ENCODE measurements around the gene ABCC1.
"Not testable (repeated sequence)": the region's sequence is repeated elsewhere in the genome, so short reads cannot be mapped to it uniquely, and the experiment has no call there.

The ABCC1 gene

GRCh38 chr16:15915555-15916081 lies 33.8 kb upstream of the ABCC1 start:
- WGBS (ENCODE audit: extremely low coverage, insufficient coverage, insufficient read length): no CpG with 5 or more reads among the region's 5 CpGs
- no peaks in the 10 kb centered on the region for H3K27me3 ChIP-seq (ENCODE audit: insufficient read depth, low read length)
- no peak overlapping the region for H2AK5ac ChIP-seq (ENCODE audit: low read length)
- H3K4me2 ChIP-seq (ENCODE audit: low read length): no peak overlapping the region
- no peak overlapping the region for H3K14ac ChIP-seq (ENCODE audit: low read length)
- no peak overlapping the region for H4K8ac ChIP-seq (ENCODE audit: low read depth, low read length)
- H3K4ac ChIP-seq (ENCODE audit: low read depth, low read length): no peak overlapping the region
- no peaks in the 10 kb centered on the region for H3K4me1 ChIP-seq (ENCODE audit: control insufficient read depth in 1 of 2, insufficient read depth in 2 of 2, low read length in 2 of 2)
- peaks cover 2% of the 10 kb centered on the region for H3K9me3 ChIP-seq (ENCODE audit: insufficient read depth, low read depth, low read length)
- H2BK5ac ChIP-seq (ENCODE audit: low read depth, low read length, poor library complexity): no peak overlapping the region
- H3K18ac ChIP-seq (ENCODE audit: low read length): no peak overlapping the region
- no peaks in the 10 kb centered on the region for H3K79me2 ChIP-seq (ENCODE audit: control insufficient read depth, insufficient read depth, low read length, poor library complexity)
- no peak overlapping the region for H3K9ac ChIP-seq (ENCODE audit: low read length)
- no peaks in the 10 kb centered on the region for H3K36me3 ChIP-seq (ENCODE audit: control insufficient read depth in 1 of 2, insufficient read depth in 2 of 2, low read length in 2 of 2)
- no peak overlapping the region for H3K4me3 ChIP-seq (ENCODE audit: low read depth, low read length)
- H3K23ac ChIP-seq (ENCODE audit: low read length): no peak overlapping the region
- H3K79me1 ChIP-seq (ENCODE audit: low read length): no peaks in the 10 kb centered on the region
- no peak overlapping the region for H2BK12ac ChIP-seq (ENCODE audit: low read length)
- DNase-seq: no peak
- no peak overlapping the region for H4K91ac ChIP-seq (ENCODE audit: low read depth, low read length)
- H2AFZ ChIP-seq (ENCODE audit: insufficient read depth, low read length, poor library complexity): no peak overlapping the region
- H2BK120ac ChIP-seq (ENCODE audit: insufficient read depth, low read length, poor library complexity): no peak overlapping the region
- no peak overlapping the region for H3K27ac ChIP-seq (ENCODE audit: low read depth, low read length)
- no peak overlapping the region for H4K12ac ChIP-seq (ENCODE audit: low read depth, low read length)

DNA sequence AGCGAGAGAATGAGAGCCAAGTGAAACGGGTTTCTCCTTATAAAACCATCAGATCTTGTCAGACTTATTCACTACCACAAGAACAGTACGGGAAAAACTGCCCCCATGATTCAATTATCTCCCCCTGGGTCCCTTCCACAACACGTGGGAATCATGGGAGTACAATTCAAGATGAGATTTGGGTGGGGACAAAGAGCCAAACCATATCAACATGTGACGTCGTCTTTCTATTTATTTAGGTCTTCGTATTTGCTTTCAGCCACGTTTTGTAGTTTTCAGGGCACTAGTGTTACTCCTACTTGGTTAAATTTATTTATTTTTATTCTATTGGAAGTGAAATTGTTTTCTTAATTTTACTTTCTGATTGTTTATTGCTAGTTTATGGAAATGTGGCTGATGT lies 33.1 kb upstream of the ABCC1 start:
- Histone ChIP-seq H3K9ac (ENCODE audit: low read length) (no peak overlapping the region), H3K9me3 (ENCODE audit: insufficient read depth, low read depth, low read length) (peaks cover 2% of the 10 kb centered on the region), H3K23ac (ENCODE audit: low read length) (no peak overlapping the region), H3K18ac (ENCODE audit: low read length) (no peak overlapping the region), H3K79me2 (ENCODE audit: control insufficient read depth, insufficient read depth, low read length, poor library complexity) (no peaks in the 10 kb centered on the region), H4K12ac (ENCODE audit: low read depth, low read length) (no peak overlapping the region), H3K27ac (ENCODE audit: low read depth, low read length) (no peak overlapping the region), H3K79me1 (ENCODE audit: low read length) (no peaks in the 10 kb centered on the region), H3K14ac (ENCODE audit: low read length) (no peak overlapping the region), H2AK5ac (ENCODE audit: low read length) (no peak overlapping the region), H3K4ac (ENCODE audit: low read depth, low read length) (no peak overlapping the region), H2BK120ac (ENCODE audit: insufficient read depth, low read length, poor library complexity) (no peak overlapping the region), H2BK12ac (ENCODE audit: low read length) (no peak overlapping the region), H2AFZ (ENCODE audit: insufficient read depth, low read length, poor library complexity) (no peak overlapping the region), H2BK5ac (ENCODE audit: low read depth, low read length, poor library complexity) (no peak overlapping the region), H4K91ac (ENCODE audit: low read depth, low read length) (no peak overlapping the region), H4K8ac (ENCODE audit: low read depth, low read length) (no peak overlapping the region), H3K4me1 (ENCODE audit: control insufficient read depth in 1 of 2, insufficient read depth in 2 of 2, low read length in 2 of 2) (no peaks in the 10 kb centered on the region), H3K4me3 (ENCODE audit: low read depth, low read length) (no peak overlapping the region), H3K4me2 (ENCODE audit: low read length) (no peak overlapping the region), H3K36me3 (ENCODE audit: control insufficient read depth in 1 of 2, insufficient read depth in 2 of 2, low read length in 2 of 2) (no peaks in the 10 kb centered on the region), H3K27me3 (ENCODE audit: insufficient read depth, low read length) (no peaks in the 10 kb centered on the region)
- WGBS (ENCODE audit: extremely low coverage, insufficient coverage, insufficient read length): no CpG with 5 or more reads among the region's 8 CpGs
- no peak for DNase-seq

GRCh38 chr16:15918314-15918713 lies 31.1 kb upstream of the ABCC1 start:
- H3K4me3 ChIP-seq (ENCODE audit: low read depth, low read length); H3K18ac ChIP-seq (ENCODE audit: low read length); DNase-seq; H2AK5ac ChIP-seq (ENCODE audit: low read length); H3K4ac ChIP-seq (ENCODE audit: low read depth, low read length); H3K79me2 ChIP-seq (ENCODE audit: control insufficient read depth, insufficient read depth, low read length, poor library complexity); H3K27ac ChIP-seq (ENCODE audit: low read depth, low read length); H2BK12ac ChIP-seq (ENCODE audit: low read length); H3K23ac ChIP-seq (ENCODE audit: low read length); H3K14ac ChIP-seq (ENCODE audit: low read length); H3K9ac ChIP-seq (ENCODE audit: low read length); H3K36me3 ChIP-seq (ENCODE audit: control insufficient read depth in 1 of 2, insufficient read depth in 2 of 2, low read length in 2 of 2); H4K91ac ChIP-seq (ENCODE audit: low read depth, low read length); H2BK120ac ChIP-seq (ENCODE audit: insufficient read depth, low read length, poor library complexity); H3K79me1 ChIP-seq (ENCODE audit: low read length); H2AFZ ChIP-seq (ENCODE audit: insufficient read depth, low read length, poor library complexity); H4K12ac ChIP-seq (ENCODE audit: low read depth, low read length); H3K9me3 ChIP-seq (ENCODE audit: insufficient read depth, low read depth, low read length); H2BK5ac ChIP-seq (ENCODE audit: low read depth, low read length, poor library complexity); H3K4me2 ChIP-seq (ENCODE audit: low read length); H3K4me1 ChIP-seq (ENCODE audit: control insufficient read depth in 1 of 2, insufficient read depth in 2 of 2, low read length in 2 of 2); H4K8ac ChIP-seq (ENCODE audit: low read depth, low read length); H3K27me3 ChIP-seq (ENCODE audit: insufficient read depth, low read length): not testable (repeated sequence)
- WGBS (ENCODE audit: extremely low coverage, insufficient coverage, insufficient read length): no CpG with 5 or more reads among the region's 3 CpGs

GRCh38 chr16:15919331-15919730 lies 30.1 kb upstream of the ABCC1 start:
- H2AFZ ChIP-seq (ENCODE audit: insufficient read depth, low read length, poor library complexity): no peak overlapping the region
- no peak overlapping the region for H3K18ac ChIP-seq (ENCODE audit: low read length)
- no peak overlapping the region for H3K14ac ChIP-seq (ENCODE audit: low read length)
- no peaks in the 10 kb centered on the region for H3K4me1 ChIP-seq (ENCODE audit: control insufficient read depth in 1 of 2, insufficient read depth in 2 of 2, low read length in 2 of 2)
- no peaks in the 10 kb centered on the region for H3K27me3 ChIP-seq (ENCODE audit: insufficient read depth, low read length)
- no peak overlapping the region for H2AK5ac ChIP-seq (ENCODE audit: low read length)
- H3K36me3 ChIP-seq (ENCODE audit: control insufficient read depth in 1 of 2, insufficient read depth in 2 of 2, low read length in 2 of 2): no peaks in the 10 kb centered on the region
- no peak overlapping the region for H3K27ac ChIP-seq (ENCODE audit: low read depth, low read length)
- no peak overlapping the region for H4K91ac ChIP-seq (ENCODE audit: low read depth, low read length)
- H4K12ac ChIP-seq (ENCODE audit: low read depth, low read length): no peak overlapping the region
- no peak overlapping the region for H2BK5ac ChIP-seq (ENCODE audit: low read depth, low read length, poor library complexity)
- no peaks in the 10 kb centered on the region for H3K79me2 ChIP-seq (ENCODE audit: control insufficient read depth, insufficient read depth, low read length, poor library complexity)
- no peak overlapping the region for H2BK120ac ChIP-seq (ENCODE audit: insufficient read depth, low read length, poor library complexity)
- WGBS (ENCODE audit: extremely low coverage, insufficient coverage, insufficient read length): no CpG with 5 or more reads among the region's 6 CpGs
- no peak overlapping the region for H3K4me3 ChIP-seq (ENCODE audit: low read depth, low read length)
- H4K8ac ChIP-seq (ENCODE audit: low read depth, low read length): no peak overlapping the region
- no peak overlapping the region for H3K9ac ChIP-seq (ENCODE audit: low read length)
- DNase-seq: no peak
- no peak overlapping the region for H3K23ac ChIP-seq (ENCODE audit: low read length)
- no peak overlapping the region for H2BK12ac ChIP-seq (ENCODE audit: low read length)
- no peak overlapping the region for H3K4me2 ChIP-seq (ENCODE audit: low read length)
- no peak overlapping the region for H3K4ac ChIP-seq (ENCODE audit: low read depth, low read length)
- H3K9me3 ChIP-seq (ENCODE audit: insufficient read depth, low read depth, low read length): peaks cover 2% of the 10 kb centered on the region
- no peaks in the 10 kb centered on the region for H3K79me1 ChIP-seq (ENCODE audit: low read length)

Measured in trophoblast cell (in vitro differentiated cells and primary cell).